HG03066 (cell line): ENCODE measurements around the gene RBM6.
"Not testable (repeated sequence)": the region's sequence is repeated elsewhere in the genome, so short reads cannot be mapped to it uniquely, and the experiment has no call there.

Source experiments
- ATAC-seq: cut with Tn5 transposase; IDR thresholded peaks from one replicate; pipeline ENCODE4 v1.9.1; 2021; ENCODE audit warnings: low read depth; ENCODE audit not compliant: unreplicated experiment

Gene RBM6

DNA sequence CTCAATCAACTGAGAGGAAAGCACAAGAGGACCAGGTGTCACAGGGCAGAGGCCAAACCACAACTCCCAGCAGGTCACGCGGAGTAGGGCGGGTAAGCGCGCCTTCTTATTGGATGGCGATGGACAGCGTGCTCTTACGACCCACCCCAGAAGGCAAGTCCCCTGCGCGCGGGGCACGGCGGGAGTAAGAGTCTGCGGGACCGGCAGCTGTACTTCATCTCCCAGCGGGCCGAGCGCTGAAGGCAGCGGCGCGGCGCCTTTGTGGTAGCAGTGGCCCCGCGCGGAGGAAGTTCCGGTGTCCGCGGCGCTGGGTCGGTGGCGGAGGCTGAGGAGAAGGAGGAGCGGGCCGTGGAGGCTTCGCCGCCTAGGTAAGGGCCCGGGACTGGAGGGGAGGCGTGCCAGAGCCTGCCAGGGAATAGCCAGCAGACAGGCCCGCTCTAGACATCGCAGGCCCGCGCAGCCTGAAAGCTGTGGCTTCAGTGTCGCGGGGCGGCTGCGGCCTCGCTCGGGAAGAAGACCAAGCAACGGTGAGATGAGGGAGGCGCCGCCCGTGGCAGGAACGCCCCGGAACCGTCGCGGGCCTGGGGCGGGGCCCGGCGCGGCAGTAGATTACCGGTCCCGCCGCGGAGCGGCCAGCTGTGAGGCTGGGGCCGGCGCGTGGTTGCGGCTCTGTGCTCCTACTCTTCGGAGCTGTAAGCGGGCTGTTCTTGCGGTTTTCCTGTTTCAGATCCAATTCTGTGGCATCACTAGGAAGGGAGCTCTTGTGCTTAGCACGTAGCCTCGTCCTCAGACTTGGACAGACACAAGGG lies at the start of gene RBM6:
RBM6 (plus strand) TSS at position 293 of the 809 bp plus-strand sequence. CDS start 22,492 bp downstream, outside the sequence.
- ATAC-seq, result peak; percentile 92

DNA sequence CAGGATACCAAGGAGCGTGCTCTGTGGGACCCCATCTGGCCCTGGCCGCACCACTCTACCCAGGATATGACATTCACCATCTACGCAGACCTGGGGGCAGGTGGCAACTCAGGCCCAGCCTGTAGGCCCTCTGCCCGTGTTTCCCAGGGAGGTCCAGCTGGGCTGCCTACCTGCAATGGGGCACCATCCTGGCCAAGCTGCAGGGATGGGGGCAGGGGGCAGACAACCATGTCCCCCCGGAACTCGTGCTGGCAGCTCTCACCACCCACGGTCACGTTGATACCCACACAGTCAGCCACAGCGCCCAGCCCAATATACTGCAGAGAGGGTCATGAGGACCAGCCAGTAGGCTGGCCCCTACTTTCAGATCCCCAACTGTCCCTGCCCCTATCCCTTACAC lies 44.2 kb upstream of the RBM6 start:
- no peak for ATAC-seq

- no peak for ATAC-seq
Observed at GRCh38 chr3:49896345-49896744, 43.6 kb upstream of the RBM6 start.

GRCh38 chr3:49898991-49899390 lies 41.0 kb upstream of the RBM6 start:
- ATAC-seq, result no peak

GRCh38 chr3:49899815-49900214 lies 40.1 kb upstream of the RBM6 start:
- ATAC-seq, result no peak

DNA sequence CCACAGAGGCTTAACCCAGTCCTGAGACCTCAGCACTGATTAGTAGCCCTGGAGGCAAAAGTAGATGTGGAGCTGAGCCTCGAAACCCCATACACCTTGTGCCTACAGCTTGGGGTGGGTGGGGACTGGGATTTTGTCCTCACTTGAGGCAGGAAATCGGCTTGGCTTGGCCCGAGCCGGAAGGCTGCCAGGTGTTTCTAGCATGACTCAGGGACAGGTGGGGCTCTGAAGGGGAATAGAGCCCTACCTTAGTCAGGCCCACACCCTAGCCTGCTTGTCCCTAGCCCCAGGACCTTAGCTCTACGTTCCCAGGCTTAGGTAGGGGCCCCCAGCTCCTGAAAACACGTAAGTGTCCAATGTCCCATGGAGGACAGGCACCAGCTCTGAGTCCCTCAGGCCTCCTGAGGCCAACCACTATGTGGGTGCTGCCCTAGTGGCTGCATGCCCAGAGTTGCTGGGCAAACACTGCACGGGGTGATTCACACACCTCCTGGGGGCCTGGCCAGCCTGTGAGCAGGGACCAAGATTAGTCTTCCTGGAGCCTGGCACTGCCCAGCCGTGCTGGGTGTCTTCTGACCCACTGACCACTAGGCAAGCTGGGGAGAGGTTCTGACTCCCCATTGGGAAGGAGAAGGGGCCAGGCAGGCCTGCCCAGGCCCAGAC lies 39.3 kb upstream of the RBM6 start:
- no peak for ATAC-seq

DNA sequence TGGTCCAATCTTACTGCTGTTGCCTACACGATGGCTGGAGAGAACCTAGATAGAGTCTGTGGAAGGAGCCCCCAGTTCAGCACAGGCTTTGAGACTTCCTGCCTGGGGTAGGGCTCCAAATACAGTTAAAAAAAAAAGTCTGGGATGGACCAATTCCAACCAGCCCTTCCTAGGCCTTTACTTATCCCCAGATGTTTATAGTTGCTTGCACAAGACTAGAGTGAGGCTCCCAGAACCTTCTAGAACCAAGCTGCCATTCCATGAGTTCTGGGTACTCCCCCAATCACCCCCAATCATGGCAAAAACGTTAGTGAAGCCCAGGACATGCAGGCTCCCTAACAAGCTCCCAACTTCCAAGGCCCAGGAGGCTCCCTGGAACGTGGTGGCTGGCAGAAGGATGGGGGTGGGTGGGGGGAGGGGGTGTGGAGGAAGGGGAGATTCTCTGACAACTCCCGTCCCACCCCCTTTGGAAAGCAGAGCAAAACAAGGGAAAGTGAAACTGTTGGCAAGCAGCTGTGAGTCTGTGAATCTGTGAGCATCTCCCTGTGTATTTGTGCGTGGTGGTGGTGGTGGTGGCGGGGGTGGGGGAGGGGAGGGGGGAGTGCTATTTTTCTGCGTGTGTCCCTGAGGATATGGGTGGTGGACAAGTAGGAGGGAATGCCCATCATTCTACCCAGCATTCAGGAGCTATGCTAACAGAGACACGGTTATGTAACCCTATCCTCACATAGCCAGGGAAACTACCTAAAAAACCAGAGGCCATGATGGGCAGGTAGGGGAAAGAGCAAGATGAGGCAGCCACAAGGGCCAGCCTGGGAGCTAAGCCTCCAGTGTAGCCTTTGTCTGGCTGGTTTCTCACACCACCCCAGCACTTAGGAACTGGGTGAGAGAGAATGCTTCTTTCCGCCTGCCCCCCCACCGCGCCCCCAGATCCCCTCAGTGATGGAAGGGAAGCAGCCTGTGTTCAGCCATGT lies 38.3 kb upstream of the RBM6 start:
- ATAC-seq, result no peak

DNA sequence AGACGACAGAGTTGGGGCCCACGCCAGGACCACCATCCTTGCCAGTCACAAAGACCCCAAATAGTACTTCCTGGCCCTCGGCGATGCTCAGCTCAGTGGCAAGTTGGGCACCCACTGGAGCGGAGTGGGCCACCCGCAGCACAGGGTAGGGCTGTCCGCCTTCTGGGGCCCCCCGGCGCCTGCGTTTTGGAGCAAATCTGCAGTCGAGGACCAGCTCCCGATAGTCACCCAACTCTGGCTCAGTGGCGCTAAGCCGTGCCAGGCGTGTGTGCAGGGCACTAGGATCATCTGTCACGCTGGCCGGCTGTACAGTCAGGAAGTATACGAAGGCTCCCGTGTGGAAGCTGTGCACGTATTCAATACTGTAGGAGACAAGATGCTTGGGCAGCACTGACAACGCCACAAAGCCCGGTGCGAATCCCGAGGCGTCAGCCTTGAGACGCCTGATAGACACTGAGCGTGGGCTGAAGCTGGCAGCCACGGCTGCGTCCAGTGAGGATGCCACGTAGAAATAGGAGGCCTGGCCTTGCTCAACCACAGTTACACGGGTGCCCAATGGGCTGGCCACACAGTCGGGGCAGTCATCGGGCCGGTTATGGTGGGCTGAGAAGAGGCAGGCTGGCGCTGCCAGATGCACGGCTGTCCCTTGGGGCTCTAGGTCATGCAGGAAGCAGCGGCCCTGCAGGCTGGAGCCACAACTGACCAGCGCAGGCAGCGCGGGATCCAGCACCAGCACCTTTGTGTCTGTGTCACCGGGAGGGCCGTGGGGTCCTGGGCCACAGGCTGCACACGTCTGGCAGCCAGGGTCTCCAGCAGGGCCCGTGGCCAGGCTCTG lies 37.2 kb upstream of the RBM6 start:
- no peak for ATAC-seq

DNA sequence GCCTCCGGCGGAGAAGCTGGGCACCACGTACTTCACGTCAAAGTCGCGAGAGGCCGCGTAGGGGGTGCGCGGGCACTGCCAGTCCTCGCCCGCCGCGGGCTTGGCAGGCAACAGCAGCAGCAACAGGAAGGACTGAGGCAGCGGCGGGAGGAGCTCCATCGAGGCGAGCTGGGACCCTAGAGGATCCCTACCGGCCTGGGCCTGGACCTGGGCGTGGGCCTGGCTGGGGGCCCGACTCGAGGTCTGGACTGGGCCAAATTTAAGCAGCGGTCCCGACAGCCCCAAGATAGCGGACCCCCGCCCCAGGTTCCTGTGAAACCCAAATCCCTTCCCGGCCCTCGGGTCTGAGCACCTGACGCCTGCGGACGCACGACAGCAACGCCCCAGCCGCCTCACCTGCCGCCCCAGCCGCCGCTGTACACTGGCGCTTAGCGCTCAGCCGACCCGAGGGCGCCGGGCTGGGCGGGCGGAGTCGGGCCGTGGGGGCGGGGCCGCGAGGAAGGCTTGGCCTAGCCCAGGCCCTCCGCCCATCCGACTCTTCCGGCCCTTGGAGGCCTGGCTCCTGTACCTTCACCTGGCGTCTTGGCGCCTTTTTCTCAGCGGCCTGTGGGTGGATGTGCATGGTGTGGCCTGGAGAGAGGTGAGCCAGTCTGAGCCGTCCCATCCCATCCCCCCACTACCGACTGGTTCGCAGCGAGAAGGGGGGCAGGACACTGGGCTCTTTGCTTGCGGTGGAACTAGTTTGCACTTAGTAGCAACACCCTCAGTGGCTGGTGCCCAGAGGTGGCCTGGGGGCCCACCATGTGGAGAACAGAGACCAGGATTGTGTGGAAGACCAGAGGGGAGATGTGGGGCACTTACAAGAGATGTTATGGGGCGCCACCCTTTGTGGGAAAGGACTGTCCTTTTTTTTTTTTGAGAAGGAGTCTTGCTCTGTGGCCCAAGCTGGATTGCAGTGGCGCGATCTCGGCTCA lies 36.2 kb upstream of the RBM6 start, which contains the start of gene MST1R:
MST1R (minus strand) TSS at position 423 of the 974 bp plus-strand sequence; CDS start at position 159, 264 bp downstream.
- peak; percentile 58 for ATAC-seq

- not testable (repeated sequence) for ATAC-seq
Observed at GRCh38 chr3:49904448-49904847, 35.5 kb upstream of the RBM6 start.

DNA sequence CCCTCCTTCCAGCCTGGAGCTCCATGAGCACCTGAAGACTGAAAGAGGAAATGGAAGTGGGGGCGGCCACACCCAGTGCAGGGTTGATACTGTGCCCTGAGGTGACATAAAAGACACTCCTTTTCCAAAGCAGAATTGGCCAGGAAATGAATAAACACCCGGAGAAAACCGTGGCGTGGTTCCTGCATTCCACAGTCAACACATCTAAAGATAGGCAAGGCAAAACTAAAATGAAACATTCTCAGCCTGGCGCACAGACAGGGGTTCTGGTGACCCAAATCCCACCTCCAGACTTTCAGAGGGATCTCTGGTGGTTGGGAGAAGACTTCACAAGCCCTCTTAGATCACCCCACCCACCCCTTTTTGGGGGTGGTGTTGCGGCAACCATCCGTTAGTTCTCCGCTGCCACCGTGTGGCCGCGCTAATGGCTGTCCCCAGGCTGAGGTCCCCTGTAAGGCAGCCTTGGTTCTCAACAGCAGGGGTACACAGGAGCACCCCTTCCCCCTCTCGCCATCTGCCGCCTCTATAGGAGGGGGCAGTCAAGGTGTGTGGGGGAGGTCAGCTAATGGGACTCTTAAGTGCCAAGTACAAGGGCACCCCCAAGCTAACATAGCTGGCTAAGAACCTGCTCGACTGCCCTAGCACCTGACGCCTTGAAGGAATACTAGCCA lies 33.7 kb upstream of the RBM6 start:
- no peak for ATAC-seq

GRCh38 chr3:49908373-49909199 lies 31.4 kb upstream of the RBM6 start:
- no peak for ATAC-seq

- no peak for ATAC-seq
Observed at GRCh38 chr3:49910409-49911123, 29.4 kb upstream of the RBM6 start.

DNA sequence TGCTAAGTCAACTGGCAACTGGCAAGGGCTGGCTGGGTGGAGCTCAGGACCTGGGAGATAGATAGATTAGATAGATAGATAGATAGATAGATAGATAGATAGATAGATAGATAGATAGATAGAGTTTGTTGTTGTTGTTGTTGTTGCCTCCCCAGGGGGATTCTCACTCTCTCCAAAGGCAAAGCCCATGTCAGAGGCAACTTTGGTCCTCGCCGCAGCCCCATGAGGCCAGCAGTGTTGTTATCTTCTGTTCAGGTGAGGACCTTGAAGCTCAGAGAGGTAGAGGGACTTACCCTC lies 28.9 kb upstream of the RBM6 start:
- no peak for ATAC-seq

GRCh38 chr3:49911611-49912010 lies 28.3 kb upstream of the RBM6 start:
- no peak for ATAC-seq

DNA sequence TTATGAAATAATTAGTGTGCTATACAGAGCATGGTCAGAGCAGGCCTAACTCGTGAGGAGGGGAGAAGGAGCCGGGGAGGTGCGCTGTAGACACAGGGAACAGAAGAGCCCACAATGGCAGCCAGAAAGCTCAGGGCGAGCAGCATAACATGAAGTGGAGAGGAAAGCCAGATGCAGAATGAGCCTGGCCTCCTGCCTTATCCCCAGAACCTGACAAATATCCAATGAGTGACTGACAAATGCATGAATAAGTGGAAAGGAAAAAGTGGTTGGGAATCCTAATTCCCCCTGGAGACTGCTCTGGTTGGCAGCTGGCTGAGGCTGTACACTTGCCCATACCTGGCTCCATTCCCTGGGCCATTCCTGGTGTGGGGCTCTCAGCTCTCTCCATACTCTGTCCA lies 27.1 kb upstream of the RBM6 start:
- ATAC-seq, result no peak

DNA sequence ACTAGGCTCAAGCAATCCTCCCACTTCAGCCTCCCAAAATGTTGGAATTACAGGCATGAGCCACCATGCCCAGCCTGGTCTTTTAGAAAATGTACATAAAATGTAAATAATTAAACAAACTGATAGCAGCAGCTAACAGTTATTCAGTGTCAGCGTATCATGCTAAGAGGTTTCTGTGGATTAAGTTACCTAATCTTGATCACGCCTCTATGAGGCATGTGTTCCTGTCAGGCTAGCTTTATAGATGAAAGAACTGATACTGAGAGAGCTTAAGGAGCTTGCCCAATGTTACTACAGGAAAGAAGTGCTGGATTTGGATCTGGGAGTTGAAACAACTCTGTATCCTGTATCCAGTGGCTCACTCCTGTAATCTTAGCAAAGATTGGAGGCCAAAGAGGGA lies 25.0 kb upstream of the RBM6 start:
- no peak for ATAC-seq
